Vagina (tissue), 2 donors: Measurements from ENCODE around the gene ANO9.

Experiments
- CTCF ChIP-seq, 3 experiments: fragments of 450-650 bp in 2 of 3; fragments of 200-600 bp in 1 of 3; sonication (generic) in 1 of 3; IDR thresholded peaks; one replicate each; pipeline ENCODE4 v1.5.1; 2017 to 2019; ENCODE audit warnings: antibody characterized with exemption in 3 of 3, mild to moderate bottlenecking in 2 of 3, moderate library complexity in 2 of 3
- POLR2A ChIP-seq, 2 donors: fragments of 450-650 bp; IDR thresholded peaks; one replicate each; pipeline ENCODE4 v1.6.1; 2017; ENCODE audit warnings: antibody characterized with exemption in 2 of 2, mild to moderate bottlenecking in 2 of 2, moderate library complexity in 2 of 2

- no peak for TF ChIP-seq POLR2A (IDR thresholded peaks at IDR 0.05)
- no peak for TF ChIP-seq CTCF (IDR thresholded peaks at IDR 0.05)
Observed at GRCh38 chr11:453564-453963, 11.8 kb upstream of the ANO9 start.
